Measurements from ENCODE around the gene PGK1. TPM values are rescaled to one million over a fixed set of nuclear protein-coding genes. Genes with fewer than 3 reads are reported as not detected.
"Not testable (repeated sequence)": the region's sequence is repeated elsewhere in the genome, so short reads cannot be mapped to it uniquely, and the experiment has no call there.

The PGK1 gene
- polyA plus RNA-seq (2011; rRNA removed) (474 and 622 TPM in 2 replicates), polyA minus RNA-seq (2011; rRNA and poly(A)+ RNA removed) (106 and 196 TPM in 2 replicates)

GRCh38 chrX:78103623-78104446 lies at the start of gene PGK1:
PGK1 (plus strand) TSS chrX:78104248; CDS start chrX:78104341, 93 bp downstream.
- no peak for TF ChIP-seq CTCF (IDR thresholded peaks at IDR 0.05; ENCODE audit: insufficient read depth, low read depth, low read length)
- POLR2A ChIA-PET, result no interaction called here
- H3K4me3 ChIP-seq (ENCODE audit: low read depth, low read length), result peak within 1 kb of the TSS; percentile 86
- H3K27me3 ChIP-seq (ENCODE audit: control insufficient read depth, insufficient read depth, low read length), result no peaks in the 10 kb centered on the region
- peaks cover 1% of the 10 kb centered on the region; the same call in 1 of the 2 replicates for H3K36me3 ChIP-seq (ENCODE audit: control insufficient read depth, insufficient read depth, low read length)
- DNase-seq (ENCODE audit: low read depth), result peak; percentile 82
- CTCF ChIA-PET, result no interaction called here

- ChIA-PET CTCF (no interaction called here), POLR2A (no interaction called here)
- Histone ChIP-seq H3K36me3 (ENCODE audit: control insufficient read depth, insufficient read depth, low read length) (no peaks in the 10 kb centered on the region), H3K4me3 (ENCODE audit: low read depth, low read length) (no peak overlapping the region), H3K27me3 (ENCODE audit: control insufficient read depth, insufficient read depth, low read length) (no peaks in the 10 kb centered on the region)
- no peak for TF ChIP-seq CTCF (IDR thresholded peaks at IDR 0.05; ENCODE audit: insufficient read depth, low read depth, low read length)
- no peak for DNase-seq (ENCODE audit: low read depth)
Measured at GRCh38 chrX:78063687-78064086, 40.4 kb upstream of the PGK1 start.

- CTCF ChIA-PET, result no interaction called here
- POLR2A ChIA-PET, result no interaction called here
- no peak for TF ChIP-seq CTCF (IDR thresholded peaks at IDR 0.05; ENCODE audit: insufficient read depth, low read depth, low read length)
- DNase-seq (ENCODE audit: low read depth), result no peak
- no peaks in the 10 kb centered on the region for H3K36me3 ChIP-seq (ENCODE audit: control insufficient read depth, insufficient read depth, low read length)
- H3K27me3 ChIP-seq (ENCODE audit: control insufficient read depth, insufficient read depth, low read length), result no peaks in the 10 kb centered on the region
- no peak overlapping the region for H3K4me3 ChIP-seq (ENCODE audit: low read depth, low read length)
Measured at GRCh38 chrX:78064152-78064551, 39.9 kb upstream of the PGK1 start.

GRCh38 chrX:78064698-78065601 lies 39.1 kb upstream of the PGK1 start:
- peak; percentile 57 for DNase-seq (ENCODE audit: low read depth)
- H3K27me3 ChIP-seq (ENCODE audit: control insufficient read depth, insufficient read depth, low read length); H3K4me3 ChIP-seq (ENCODE audit: low read depth, low read length); POLR2A ChIA-PET; H3K36me3 ChIP-seq (ENCODE audit: control insufficient read depth, insufficient read depth, low read length): not testable (repeated sequence)
- CTCF ChIA-PET, result interaction anchor here (0.7 to 1.7 kb wide), 3 partner anchors 28 to 178 kb away, joined by 3 to 6 read pairs (median 3); no protein-coding TSS in a partner anchor

GRCh38 chrX:78066110-78066509 lies 37.9 kb upstream of the PGK1 start:
- Histone ChIP-seq H3K27me3 (ENCODE audit: control insufficient read depth, insufficient read depth, low read length) (no peaks in the 10 kb centered on the region), H3K4me3 (ENCODE audit: low read depth, low read length) (no peak overlapping the region), H3K36me3 (ENCODE audit: control insufficient read depth, insufficient read depth, low read length) (no peaks in the 10 kb centered on the region)
- ChIA-PET POLR2A (no interaction called here), CTCF (interaction anchor here (0.7 to 1.7 kb wide), 2 partner anchors 26 to 179 kb away, joined by 3 to 6 read pairs; no protein-coding TSS in a partner anchor)
- no peak for TF ChIP-seq CTCF (IDR thresholded peaks at IDR 0.05; ENCODE audit: insufficient read depth, low read depth, low read length)
- no peak for DNase-seq (ENCODE audit: low read depth)

Measured in BJ (cell line).